ENCODE results near the gene ADTRP.
"Not testable (repeated sequence)": the region's sequence is repeated elsewhere in the genome, so short reads cannot be mapped to it uniquely, and the experiment has no call there.

Gene ADTRP

GRCh38 chr6:11802886-11803590 lies 24.4 kb upstream of the ADTRP start:
- DNase-seq = no peak

DNA sequence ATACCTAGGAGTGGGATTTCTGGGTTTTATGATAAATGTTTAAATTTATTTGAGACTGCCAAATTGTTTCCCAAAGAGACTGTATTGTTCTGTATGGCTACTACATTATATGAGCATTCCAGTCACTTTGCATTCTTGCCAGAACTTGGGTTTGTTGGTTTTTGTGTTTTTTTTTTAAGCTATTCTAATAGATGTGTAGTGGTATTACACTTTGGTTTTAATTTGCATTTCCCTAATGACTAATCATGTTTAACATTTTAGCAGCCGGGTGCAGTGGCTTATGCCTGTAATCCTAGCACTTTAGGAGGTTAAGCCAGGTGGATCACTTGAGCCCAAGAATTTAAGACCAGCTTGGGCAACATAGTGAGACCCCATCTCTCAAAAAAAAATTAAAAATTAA lies 21.9 kb upstream of the ADTRP start:
- DNase-seq = not testable (repeated sequence)

DNA sequence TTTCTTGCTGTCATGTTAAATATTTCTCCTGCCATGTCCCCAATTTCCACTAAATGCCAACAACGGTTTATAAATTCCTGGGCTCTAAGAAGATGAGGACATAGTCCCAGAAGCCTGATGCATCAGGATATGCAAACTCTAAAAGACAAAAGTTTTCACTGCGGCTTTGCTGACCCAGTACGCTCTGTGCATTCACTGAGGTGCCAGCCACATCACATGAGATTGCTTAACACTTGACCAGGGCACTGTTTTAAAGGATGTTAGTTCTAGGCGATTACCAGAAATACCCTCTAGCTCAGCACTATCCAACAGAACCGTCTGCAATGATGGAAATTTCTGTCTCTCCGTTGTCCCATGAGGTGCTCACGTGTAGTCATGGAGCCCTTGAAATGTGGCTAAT lies 19.9 kb upstream of the ADTRP start:
- no peak for DNase-seq

DNA sequence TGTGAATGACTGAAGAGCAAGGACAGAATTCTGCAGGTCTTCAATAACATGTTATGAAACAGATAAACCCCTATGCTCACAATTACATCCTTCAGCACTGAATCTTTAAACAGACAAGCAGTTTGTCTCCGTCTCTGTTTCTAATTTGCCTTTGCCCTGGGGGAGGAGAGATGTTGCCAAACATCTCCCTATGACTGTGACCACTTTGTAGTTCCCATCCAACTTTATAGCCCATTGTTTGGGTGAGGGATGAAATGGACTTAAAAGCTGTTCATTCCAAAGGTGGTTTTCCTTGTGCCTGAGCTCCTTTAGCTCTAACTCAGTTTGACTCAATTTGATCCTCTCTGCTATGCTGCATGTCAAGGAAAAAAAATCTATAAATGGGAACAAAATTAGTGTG lies 19.5 kb upstream of the ADTRP start:
- DNase-seq = no peak

DNA sequence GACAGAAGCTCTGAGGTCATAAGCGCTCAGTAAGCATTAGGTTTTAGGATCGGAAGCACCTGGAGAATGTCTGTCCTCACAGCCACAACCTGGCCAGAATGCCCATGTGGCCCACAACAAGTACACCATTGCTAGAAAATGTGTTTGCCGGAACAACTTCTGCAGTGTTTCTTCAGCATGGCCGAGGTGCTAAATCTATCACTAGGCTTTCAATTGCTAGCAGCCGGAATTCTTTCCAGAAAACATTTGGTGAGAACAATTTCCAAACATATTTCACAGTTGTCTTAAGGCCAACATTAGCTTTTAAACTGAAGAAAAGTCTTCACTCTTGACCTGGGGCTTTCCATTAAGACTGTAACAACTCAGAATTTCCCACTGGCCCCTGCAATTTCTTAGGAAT lies 18.2 kb upstream of the ADTRP start:
- no peak for DNase-seq

DNA sequence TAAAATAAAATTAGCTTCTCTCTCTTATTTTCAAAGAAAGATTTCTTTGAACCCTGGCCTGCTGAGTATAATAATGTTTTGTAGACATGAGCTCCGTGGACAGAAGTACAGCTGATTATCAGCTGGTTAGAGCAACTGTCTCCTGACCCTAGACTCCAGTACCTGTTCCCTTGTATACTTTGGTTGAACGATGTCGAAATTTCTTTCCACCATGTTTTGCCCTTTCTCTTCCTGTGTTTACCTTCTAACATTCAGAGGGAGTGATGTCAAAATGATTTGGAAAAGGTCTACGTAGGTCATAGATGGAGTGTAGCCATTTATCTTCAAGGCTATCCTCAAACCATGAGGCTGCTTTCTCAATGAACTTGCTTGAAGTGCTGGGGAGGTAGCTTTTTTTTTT lies 16.8 kb upstream of the ADTRP start:
- no peak for DNase-seq

GRCh38 chr6:11793277-11793676 lies 14.7 kb upstream of the ADTRP start:
- DNase-seq = no peak

DNA sequence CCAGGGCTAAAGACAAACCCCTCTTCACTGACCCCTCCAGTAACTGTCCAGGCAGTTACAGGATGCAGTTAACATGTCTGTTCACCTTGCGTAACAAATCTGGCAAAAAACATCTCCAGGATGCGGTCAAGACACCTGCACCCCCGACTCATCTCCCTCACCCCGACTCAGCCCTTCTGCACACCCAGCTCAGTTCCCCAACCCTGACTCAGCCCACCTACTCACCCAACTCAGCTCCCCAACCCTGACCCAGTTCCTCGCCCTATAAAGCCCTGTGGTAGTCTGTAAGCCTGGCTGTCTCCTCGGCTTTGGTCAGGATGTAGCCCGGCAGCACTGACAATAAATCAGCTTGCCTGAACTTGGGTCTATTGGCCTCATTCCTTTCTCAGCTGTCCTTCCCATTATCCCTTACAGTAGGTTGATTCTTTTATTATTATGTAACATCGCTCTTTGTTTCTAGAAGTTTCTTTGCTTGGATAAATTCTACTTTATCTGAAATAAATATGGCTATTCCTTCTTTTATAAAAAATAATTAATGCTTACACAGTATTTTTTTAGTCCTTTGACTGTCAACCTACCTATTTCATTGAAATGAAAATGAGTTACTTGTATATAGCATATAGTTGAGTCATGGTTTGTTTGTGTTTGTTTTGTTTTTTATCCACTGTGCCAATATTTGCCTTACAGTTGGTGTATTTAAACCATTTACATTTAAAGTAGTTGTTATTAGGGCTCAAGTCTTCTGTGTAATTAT lies 12.9 kb upstream of the ADTRP start:
- DNase-seq = no peak

DNA sequence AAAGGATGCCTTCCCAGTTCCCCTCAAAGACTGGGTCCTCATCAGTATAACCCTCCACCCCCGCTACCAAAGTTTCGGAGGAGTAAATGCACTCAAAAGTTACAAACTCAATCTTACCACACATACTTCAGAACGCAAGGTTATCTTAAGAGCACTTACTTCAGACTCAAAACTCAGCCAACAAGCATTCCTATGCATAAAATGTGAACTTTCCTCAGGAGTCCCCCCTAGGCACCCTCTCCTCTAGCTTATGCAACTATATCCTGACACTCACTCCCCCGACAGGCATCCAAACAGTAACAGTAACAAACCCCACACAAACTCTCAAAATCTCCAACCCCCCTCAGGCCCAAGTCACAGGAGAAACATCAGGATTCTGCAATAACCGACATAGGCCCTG lies 11.1 kb upstream of the ADTRP start:
- no peak for DNase-seq

- DNase-seq = no peak
Observed at GRCh38 chr6:11788043-11788442, 9.4 kb upstream of the ADTRP start.

DNA sequence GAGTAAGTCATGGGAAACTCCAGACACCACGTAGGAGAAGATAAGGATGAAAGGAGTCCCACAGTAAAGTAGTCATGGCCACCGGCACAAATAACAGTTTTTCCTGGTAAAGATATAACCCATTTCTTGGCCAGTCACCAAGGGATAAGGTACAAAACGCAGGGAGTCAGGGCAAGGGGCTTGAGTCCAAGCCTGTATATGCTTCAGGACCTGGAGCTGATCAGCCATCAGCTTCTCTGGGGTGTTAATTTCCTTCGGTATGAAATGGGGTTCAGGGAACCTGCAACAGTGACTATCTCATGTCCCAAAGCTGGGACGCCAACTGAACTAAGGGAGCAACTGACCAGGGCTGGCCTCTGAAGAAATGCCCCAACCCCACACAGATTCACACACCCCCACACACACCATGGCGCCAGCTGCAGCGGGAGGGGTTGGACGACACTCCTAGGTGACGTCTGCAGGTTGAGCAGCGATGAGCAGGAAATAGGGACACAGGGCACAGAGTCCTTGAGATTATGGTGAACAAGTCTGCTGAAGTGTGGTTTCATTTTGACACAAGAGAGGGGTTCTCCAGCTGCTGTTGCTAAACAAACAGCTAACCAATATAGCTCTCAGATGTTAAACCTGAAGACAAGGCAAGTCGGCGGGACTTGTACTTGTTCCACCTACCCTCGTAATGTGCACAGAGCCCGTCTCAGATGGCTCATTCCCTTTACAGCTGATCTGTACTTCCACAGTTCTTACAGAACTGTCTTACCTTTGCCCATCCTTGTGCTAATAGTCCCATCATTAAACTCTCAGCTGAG lies 7.4 kb upstream of the ADTRP start:
- no peak for DNase-seq

DNA sequence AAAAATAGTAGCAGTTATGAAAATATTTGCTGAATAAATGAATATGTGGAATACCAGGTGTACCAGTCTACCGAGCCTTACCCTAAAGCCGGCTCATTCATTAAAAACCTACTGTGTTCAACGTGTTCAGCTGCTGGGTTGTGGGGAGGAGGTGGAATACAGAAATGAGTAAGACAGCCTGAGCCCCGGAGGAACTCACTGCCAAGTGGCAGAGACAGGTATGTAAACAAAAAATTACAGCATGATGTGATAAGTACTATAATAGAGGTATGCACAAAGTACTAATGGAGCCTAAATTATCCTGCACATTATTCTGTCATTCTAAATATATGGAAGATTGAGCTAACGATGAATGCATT lies 6.8 kb upstream of the ADTRP start:
- DNase-seq = no peak

GRCh38 chr6:11784341-11784740 lies 5.7 kb upstream of the ADTRP start:
- no peak for DNase-seq

GRCh38 chr6:11783524-11784064 lies 5.0 kb upstream of the ADTRP start:
- no peak for DNase-seq

DNA sequence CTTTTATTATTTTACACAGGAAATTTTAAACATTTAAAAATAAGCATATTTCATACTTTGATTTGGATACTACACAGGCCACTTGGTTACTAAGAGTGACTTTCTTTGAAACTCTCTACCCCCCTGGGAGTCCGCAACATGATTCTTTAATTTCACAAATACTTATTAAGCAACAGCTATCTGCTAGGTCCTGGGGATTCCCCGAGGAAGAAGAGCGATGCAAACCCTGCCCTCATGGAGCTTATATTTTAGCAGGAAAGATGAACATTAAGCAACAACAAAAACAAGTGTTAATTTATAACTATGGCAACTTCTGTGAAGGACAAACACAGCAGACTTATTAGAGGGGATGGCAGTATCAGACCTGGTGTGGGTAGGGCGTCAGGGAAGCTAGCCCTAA lies 3.9 kb upstream of the ADTRP start:
- DNase-seq = no peak

- no peak for DNase-seq
Observed at GRCh38 chr6:11780097-11780428, 1.5 kb upstream of the ADTRP start.

GRCh38 chr6:11779329-11780096 lies 910 bp upstream of the ADTRP start:
- no peak for DNase-seq

DNA sequence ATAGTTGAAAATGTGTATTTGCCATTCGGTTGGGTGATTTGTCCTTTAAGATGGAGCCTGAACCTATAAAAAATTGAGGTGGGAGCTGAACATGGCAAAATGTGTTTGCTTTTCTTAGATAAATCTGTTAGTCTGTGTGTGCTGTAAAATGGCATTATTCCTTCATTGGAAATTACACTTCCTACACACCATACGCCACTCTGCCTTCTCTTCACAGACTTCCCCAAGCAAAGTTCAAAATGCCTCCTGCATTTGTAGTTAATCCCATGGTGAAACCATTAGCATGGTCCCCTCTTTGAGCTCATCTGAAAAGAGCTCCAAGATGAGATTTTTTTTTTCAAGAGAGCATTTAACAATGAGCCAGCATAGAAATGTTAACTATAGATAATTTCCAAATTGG lies 567 bp downstream of the ADTRP start:
- no peak for DNase-seq

- no peak for DNase-seq
Observed at GRCh38 chr6:11775791-11776409, 2.7 kb downstream of the ADTRP start.

DNA sequence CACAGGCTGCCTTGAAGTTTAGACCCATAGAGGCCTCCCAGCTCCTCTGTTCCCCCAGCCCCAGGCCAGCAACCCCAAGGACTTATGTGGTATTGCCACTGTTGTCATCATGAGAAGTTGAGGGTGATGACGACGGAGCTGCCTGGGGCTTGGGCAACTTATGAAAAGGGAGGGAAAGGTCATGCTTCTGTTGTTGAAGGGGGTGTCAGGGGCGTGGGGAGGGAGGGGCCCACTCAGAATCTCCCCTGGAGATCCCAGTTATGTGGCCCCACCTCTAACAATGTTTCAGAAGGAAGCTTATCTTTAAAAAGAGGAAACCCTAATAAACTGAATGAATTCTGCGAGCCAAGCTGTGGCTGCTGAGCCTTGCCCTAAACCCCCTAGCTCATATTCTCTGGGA lies 4.2 kb downstream of the ADTRP start:
- no peak for DNase-seq

DNA sequence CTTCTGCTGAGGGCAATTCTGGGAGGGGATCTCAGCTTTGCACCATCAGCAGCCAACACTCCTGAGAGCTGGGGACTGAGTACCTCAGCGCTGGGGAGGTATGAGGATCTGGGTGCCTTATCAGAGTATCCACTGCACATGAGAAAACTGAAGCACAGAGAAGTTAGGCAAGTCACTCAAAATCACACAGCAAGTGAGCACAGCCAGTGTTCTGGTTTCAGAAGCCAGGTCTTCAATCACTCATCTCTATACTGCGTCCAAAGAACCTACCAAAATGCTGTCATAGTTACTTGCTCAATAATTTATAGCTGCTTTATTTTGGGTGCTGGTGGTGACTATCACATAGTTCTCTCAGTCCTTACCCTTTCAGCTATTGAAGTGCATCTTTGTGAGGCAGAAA lies 5.0 kb downstream of the ADTRP start:
- DNase-seq = no peak

DNA sequence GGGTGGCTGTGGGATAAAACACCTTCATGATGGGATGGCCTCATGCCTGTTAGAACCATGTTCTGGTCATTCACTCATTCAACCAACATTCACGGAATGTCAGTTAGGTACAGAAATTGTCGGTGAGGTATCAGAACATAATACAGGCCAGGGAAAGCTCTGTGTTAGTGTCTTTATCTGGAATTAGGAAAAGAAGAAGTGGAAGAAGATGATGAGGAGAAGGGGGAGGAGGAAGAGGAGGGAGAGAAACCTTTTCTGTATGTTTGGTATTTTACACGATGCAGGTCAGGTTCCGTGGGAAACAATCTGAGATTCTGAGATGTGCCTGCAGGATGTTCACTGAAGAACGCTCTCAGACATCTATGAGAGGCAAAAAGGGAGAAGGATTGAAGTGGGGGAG lies 5.6 kb downstream of the ADTRP start:
- DNase-seq = no peak
